KG1 (cell line): ENCODE data around the gene LRCH1.

Source experiments
- DNase-seq: peaks from one replicate; lab custom pipeline; 2025; lab: John Stamatoyannopoulos, UW

Gene LRCH1

DNA sequence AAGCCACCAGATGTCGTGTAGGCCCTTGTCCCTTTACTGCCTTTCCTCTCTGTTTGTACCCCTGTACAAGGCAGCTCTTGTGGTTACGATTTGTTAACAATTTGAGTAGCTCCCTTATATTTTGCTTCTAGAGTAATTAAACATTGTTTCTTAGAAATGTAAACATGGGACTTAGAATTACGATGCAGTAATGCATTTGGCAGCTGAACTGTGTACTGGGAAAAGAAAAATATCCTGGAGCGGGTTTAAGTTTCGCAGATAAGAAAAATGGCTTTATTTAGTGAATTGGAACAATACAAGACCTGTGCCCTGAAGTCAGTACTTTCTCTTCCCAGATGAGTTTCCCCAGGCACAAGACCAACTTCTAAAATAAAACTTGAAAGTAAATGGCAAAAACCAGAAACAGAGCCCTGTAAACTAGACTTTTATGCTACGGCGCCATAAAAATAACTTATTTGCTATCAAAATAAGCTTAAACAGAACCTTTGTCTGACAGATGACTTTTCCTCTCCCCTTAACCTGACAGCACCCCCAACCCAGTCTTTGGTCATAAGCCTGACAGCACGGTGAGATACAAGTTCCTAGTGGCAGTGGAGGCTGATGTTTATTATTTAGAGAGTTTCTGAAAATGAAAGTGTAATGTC lies 63.0 kb downstream of the LRCH1 start:
- no peak for DNase-seq

DNA sequence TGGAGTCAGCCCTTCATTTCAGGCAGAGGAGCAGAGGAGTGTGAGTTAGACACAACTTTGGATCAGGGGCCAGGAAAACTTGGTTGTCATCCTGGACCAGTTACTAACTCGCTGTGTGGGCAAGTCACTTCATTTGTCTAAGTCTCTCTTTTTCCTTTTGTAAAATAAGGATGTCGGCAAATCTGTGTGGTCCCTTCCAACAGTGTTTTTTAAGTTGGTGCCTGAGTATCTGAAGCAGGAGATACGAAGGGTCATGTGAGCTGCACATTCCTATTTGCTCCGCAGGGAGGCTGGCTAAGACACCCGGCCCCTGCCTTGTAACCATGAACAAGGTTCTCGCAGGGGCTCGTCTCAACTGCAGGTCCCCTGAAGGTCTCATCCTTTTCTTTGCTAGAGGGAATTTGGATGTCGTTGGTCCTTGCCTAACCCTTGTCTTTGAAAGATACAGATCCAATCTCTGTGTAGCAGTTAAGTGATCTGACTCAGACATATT lies 64.3 kb downstream of the LRCH1 start:
- DNase-seq, result no peak

DNA sequence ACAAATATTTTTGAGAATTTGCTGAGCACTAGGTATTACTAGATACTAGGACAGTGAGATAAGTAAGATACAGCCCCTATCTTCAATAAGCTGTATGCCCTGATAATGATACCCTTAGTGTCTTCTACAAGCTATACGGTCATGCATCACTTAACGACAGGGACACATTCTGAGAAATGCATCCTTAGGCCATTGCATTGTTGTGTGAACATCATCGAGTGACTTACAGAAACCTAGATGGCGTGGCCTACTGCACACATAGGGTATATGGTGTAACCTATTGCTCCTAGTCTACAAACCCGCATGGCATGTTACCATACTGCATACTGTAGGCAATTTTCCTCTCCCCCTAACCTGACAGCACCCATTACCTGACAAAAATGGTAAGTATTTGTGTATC lies 64.9 kb downstream of the LRCH1 start:
- no peak for DNase-seq

DNA sequence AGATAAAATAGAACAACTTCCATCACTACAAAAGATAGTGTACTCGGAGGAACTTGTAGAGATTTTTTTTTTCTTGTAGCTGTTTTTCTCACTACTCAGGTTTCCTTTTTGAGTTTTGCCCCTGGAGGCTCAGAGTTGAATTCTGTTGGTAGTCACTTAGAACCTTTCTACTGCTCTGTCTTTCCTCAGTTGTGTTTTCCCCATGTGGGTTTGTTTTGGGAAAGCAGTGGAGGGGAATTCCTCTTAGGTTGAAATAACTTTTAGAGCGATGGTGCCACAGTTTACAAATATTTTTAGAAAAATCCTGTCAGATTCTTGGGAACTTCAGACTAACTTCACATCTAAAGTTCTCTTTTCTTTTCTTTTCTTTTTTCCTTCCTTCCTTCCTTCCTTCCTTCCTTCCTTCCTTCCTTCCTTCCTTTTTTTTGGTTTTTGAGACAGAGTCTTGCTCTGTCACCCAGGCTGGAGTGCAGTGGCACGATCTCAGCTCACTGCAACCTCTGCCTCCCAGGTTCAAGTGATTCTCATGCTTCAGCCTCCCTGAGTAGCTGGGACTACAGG lies 65.8 kb downstream of the LRCH1 start:
- no peak for DNase-seq

DNA sequence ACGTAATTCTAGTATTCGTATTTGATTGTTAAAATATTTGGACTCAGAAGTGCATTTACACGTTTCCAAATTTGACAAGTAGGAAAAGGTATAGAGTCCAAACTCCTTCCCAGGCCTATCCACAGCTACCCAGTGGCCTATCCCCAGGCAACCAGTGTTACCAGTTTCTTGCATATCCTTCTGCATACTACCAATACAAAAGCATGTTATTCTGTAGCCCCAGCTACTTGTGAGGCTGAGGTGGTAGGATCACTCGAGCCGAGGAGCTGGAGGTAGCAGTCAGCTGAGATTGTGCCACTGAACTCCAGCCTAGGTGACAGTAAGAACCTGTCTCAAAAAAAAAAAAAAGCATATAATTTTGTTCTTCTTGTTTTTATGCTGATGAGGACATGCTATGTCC lies 67.1 kb downstream of the LRCH1 start:
- DNase-seq, result no peak

DNA sequence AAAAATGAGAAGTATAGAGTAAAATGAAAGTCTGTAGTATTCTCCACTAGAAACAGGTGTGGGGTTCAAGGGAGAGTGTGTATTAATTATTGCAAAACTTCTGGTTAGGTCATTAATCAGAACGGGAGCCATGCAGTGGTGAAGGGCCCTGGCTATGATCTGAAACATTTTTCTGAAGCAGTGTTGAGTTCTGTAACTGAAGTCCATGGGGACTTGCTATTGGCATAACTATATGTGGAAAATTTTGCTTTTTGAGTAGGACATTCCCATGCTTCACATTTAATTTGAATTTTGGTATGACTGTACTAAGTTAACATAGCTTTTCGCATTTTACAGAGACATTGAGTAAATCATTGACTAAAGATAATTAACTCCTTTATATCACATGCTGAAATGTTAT lies 67.5 kb downstream of the LRCH1 start:
- no peak for DNase-seq

DNA sequence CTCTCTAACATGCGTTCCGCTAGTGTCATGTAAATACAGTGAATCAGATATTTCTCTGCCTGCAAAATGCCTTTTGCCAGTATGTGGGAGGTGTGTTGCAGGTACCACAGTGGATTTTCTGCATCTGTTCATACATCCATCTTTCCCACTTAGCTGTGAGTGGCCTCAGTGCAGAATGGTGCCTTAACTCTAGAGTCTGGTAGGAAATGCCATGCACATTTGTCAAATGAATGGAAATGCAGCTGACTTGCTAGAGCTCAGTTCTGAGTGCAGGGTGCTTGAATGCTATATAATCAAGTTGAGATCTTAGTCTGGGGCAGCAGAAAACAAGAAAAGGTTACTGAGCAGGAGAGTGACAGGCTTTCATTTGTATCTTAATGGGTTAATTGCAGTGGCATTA lies 68.2 kb downstream of the LRCH1 start:
- DNase-seq, result no peak

DNA sequence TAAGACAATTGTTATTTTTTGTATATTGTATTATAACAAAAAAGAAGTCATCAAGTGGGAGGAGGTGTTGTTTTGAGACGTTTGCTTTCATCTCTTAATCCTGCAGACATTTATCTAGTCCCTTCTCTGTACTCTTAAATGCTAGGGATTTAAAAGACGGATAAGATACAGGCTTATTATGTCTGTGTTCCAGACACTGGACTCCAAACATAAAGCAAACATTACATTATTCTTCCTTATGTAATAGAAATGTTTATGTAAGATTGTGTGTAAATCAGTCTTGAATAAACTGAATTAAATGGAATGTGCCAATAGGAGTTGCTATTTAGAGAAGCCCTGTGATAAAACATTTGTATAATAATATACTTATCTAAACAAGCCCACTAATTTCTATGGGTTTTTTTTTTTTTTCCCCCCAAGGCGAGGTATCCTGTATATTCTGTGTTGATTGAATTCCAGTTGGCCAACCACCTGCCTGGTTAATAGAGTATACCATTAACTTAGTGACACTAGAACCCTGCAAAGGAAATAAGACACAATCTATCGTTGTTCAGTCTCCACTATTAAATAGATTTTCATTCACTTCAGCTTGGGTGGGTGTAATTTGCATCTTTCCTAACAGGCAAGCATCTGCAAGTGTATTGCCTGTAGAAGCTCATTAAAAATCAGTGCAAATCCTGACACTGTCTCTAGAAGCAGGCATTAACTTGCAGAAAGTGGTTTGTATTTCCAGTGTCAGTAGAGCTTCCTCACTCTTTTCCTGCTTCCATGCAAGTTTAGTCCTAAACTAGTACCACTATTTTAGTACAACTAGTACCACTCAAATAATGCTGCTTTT lies 69.0 kb downstream of the LRCH1 start:
- DNase-seq, result no peak

DNA sequence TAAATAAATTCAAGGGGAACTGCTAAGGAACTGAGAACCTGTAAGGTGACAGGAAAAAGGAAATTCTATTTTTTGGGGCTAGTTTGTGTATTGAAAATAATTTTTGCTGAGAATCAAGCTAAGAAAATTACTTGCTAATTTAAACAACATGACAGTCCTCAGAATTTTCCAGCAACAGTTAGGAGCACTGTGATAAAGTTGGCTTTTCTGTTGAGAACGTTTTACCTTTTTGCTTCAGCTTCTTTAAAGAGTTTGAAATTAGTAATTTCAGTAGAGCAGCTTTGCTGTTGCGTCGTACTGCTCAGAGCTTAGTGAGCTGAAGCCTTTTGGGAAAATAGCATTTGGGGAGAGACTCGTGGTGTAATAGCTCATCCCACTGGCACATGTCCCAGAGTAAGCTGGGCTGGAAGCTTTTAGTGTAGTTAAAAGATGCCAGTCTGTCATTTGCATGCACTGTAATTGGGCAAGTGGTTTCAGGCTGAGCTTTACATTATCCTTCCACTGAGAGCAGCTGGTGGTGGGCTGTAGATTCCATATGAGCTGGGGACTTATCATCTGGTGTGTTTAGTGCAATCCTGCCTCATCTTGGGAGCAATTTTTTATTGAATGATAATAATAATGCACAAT lies 69.8 kb downstream of the LRCH1 start:
- no peak for DNase-seq

DNA sequence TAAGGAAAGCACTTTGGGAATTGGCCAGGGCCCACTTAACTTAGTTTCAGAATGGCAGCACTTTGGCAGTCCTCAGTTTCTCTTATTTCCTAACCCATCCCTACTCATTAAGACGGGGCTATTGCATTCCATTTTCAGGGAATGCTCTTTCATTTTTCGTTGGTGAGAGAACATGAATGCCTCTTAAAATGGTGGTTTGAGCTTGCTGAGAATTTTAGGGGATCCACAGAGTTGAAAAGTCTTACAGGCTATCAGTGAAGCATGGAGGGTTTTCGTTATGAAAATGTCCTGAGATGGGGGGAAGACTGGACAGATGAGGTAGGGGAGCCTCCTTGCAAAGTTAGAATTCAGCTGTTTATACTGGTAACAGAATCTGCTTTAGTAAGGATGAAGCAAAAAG lies 71.4 kb downstream of the LRCH1 start:
- DNase-seq, result no peak

DNA sequence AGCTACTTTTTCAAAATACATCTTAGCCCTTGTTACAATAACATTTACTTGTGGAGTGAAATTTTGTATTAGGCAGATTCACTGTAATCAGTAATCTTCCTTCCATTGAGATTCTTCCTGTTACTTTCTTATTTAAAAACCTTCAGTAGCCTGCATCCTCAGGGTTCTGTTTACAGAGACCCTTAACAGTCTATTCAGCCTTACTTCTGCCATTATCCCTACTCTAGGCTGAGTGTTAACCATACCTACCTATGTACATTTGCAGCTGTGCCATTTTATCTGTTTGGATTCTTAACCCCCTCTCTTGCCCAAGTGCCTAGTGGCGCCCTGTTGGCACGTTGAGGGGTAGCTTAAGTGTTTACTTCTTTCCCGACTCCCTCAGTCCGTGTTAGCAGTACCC lies 71.9 kb downstream of the LRCH1 start:
- no peak for DNase-seq

DNA sequence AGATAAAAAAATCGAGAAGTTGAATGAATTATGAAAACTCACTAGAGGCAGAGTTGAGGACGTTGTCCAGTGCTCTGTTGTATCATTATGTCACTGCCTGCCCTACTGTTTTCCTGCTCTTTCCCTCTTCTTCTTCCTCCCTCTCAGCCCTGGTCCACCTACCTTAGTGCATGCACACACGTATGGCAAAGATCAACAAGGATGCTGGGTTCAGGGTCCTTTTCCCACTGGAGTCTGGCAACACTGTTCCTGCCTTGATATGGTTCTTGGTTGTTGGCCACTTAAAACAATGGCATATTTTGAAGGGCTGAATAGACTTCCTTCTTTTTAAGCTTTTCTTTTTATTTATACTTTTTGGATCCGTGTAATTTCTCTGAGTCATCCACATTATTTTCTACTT lies 74.5 kb downstream of the LRCH1 start:
- DNase-seq, result no peak

DNA sequence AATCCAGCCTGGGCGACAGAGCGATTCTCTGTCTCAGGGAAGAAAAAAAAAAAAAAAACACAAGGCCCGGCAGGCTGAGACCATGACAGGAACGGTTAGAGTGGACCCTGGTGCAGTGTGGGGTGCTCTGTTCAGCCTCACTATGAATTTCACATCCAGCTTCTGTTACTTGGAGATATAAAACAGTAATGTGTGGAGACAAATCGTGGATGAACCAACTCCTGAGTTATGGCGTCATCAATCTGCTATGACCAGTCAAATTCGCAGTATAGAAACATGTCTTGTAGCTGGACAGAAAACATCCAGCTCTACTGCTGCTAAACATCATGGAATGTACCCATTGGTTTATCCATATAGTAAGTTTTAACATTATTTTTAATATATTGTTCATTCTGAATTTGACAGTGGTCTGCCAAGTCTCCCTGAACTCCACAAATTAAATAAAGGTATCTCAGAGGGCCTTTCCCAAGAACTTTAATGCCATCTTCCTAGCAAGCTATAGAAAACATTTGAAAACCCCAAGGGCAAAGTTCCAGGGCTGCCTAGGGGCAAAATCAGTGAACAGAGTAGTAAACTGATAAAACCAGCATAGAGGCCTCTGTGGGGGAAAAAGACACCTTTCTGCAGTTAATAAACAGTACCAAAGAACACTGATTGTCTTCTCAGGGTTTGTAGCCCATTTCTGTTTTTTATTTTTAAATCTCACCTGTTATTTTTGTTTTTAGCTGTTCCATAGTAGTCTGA lies 75.8 kb downstream of the LRCH1 start:
- DNase-seq, result no peak

DNA sequence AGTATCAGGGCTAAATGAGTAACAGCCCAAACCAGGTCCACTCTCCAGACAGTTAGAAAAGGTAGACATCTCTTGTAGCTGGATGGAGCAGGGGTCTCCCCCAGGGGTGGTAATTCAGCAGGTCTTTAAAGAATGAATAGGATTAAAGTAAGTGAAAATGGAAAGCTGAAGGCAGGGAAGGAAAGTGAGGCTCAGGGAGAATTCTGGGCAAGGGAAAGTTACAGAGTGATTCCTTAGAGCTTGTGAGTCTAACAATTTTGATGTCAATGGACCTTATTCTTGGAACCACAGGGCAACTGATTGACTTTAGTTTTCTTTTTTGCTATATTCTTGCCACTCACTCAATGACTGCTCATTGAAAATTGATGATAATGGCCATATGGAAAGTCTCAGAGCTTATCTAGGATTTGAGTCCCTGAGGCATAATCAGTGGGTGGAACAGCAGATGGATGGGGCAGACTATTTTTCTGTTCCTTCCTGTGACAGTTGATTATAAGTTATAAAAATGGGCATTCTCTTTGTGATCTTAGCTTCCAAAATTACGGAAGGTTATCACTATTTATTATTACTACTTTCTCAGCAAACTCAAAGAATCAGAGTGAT lies 76.9 kb downstream of the LRCH1 start:
- no peak for DNase-seq

DNA sequence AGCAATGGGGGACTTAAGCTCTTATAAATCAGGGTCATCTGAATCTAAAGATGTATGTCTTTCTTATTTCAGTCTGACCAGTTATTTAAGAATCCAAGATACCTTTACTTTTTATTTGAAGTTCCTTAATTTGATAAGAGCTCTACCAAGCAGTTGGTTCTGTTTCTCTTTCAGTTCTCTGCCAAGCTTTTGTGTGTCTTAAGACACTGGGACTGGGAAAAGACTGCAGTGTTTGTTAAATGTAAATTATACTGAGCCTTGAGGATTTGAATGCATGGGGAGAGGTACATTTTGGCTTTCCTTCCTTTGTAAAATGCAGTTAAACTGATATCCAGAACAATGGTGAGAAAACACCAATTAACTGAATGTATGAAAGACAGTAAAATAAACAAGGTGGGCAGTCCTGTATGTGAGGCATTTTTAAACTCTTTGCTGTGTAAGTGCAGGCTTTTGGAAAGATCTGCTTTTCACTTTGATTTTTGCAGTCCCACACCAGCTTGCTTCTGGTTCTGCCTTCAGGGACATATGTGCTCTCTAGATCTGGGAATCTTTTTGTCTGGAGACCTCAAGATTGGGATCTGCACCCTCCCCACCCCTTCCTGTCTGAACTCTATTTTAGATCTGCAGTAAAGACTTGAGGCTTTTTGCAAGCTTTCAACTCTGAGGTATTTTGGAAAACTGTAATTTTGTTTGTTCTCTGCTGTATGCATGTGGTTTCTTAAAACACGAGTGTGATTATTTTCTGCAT lies 77.6 kb downstream of the LRCH1 start:
- no peak for DNase-seq

DNA sequence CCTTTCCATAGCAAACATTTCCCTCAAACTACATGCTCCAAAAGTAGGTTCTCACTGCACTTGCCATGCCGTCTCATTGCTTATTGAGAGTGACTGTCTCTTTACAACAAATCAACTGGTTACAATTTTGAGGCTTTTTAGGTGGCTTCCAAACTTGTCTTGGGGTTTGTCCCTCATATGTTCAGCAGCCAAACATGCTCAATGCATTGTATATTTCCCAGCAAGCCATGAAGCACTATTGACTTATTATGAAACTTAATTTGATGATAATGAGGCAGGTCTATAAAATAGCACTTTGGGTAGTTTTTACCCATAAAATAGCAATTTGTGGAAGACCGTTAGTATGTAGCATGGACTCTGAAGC lies 78.2 kb downstream of the LRCH1 start:
- no peak for DNase-seq

DNA sequence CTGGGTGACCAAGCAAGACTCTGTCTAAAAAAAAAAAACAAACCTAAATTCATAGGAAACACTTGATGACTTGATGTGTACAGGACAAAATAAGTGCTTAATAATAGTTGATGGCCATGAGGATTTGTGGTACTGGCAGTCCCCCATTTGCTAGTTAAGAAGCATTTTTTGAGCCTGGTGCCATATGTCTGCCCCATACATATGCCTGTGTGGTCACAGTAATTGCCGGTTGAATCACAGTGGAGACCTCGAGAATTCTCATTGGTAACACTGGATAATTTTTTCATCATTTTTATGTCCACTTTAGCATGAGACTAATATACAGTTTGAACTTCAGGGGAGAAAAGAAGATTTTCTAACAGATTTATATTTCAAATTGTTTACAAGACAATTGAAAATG lies 79.2 kb downstream of the LRCH1 start:
- DNase-seq, result no peak

DNA sequence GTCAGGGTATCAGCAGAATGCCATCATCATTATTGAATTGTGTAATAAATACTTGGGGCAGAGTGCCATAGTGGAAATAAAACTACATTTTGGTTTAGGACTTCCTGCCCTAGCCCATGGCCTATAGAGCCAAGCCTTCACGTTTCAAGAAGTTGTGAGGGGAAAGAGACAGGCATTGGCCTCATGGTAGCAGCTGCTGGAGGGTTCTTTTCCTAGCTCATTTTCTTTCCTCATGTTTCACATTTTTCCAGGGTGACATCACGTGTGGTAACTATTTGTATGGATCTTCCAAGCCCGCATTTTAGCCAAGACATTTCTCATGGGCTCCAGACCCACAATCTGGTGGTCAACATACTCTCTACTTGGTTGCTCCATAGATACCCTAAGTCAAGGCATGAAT lies 80.4 kb downstream of the LRCH1 start:
- DNase-seq, result no peak

DNA sequence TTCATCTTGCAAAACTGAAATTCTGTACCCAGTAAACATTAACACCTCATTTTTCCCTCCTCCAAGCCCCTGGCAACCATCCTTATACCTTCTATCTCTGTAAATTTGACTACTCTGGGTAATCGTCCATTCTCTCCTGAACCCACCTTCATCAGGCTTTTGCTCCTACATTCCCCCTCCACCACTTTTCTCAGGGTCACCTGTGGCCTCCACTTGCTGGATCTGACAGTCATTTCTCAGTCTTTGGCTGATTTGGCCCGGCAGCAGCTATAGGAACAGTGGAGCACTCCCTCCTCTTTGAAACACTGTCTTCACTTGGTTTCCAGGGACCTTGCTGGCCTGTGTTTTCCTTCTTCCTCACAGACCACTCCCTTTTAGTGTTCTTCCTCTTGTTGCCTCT lies 83.5 kb downstream of the LRCH1 start:
- DNase-seq, result no peak

DNA sequence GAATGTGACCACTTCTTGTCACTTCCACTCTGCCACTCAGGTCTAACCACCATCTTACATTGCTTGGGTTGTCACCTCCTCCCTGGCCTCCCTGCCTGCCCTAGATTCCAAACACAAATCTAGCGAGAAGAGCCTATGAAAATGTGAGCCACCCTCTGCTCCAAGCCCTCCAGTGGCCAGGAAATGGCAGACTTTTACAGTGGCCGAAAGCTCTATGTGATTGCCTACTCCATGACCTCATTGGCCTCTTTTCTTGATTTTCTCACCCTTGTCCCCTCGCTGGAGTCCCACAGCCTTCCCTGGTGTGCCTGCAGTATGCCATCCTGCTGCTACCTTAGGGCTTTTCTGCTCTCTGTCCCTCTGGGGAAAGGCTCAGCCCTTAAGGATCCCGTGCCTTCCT lies 84.2 kb downstream of the LRCH1 start:
- no peak for DNase-seq

DNA sequence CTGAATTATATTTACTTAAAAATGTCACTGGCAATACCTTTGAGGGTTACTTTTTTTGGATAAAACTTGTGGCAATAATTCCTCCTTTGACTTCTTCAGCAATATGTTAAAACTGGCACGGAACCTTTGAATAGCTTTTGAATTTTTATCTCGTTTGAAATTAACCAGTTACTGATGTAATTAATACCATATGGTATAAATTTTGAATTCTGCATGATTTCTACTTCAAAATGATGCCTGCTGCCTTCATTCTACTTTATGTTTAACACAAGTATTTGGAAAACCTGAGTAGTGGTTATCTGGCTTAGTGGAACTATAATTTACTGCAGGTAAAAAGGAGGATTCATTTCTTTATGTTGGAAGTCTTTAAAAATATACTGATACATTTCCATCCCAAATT lies 85.3 kb downstream of the LRCH1 start:
- no peak for DNase-seq
